ENCODE data around the gene ANO7.

Gene ANO7

GRCh38 chr2:241252778-241253475, 64.5 kb downstream of the ANO7 start:
- no peak overlapping the region for H3K9ac ChIP-seq
- no peak overlapping the region for H3K4me3 ChIP-seq (ENCODE audit: low read depth, low read length)
- no peaks in the 10 kb centered on the region for H3K27me3 ChIP-seq (ENCODE audit: control insufficient read depth, insufficient read depth, low read length)
- H3K36me3 ChIP-seq (ENCODE audit: control insufficient read depth, insufficient read depth, low read length), result no peaks in the 10 kb centered on the region
- H3K9me3 ChIP-seq (ENCODE audit: control insufficient read depth, low read length), result no peaks in the 10 kb centered on the region
- H3K4me1 ChIP-seq, result no peaks in the 10 kb centered on the region
- no peak overlapping the region for H3K4me2 ChIP-seq (ENCODE audit: low read length)
- TF ChIP-seq CTCF (IDR thresholded peaks at IDR 0.05), result no peak
- H2AFZ ChIP-seq, result no peak overlapping the region
- no peak overlapping the region for H3K27ac ChIP-seq
- peaks cover 30% of the 10 kb centered on the region for H3K79me2 ChIP-seq

GRCh38 chr2:241254904-241255351, 66.5 kb downstream of the ANO7 start:
- H2AFZ ChIP-seq, result no peak overlapping the region
- no peak overlapping the region for H3K4me3 ChIP-seq (ENCODE audit: low read depth, low read length)
- no peaks in the 10 kb centered on the region for H3K27me3 ChIP-seq (ENCODE audit: control insufficient read depth, insufficient read depth, low read length)
- no peaks in the 10 kb centered on the region for H3K36me3 ChIP-seq (ENCODE audit: control insufficient read depth, insufficient read depth, low read length)
- H3K79me2 ChIP-seq, result peaks cover 22% of the 10 kb centered on the region
- H3K27ac ChIP-seq, result no peak overlapping the region
- TF ChIP-seq CTCF (IDR thresholded peaks at IDR 0.05), result no peak
- H3K9me3 ChIP-seq (ENCODE audit: control insufficient read depth, low read length), result no peaks in the 10 kb centered on the region
- no peak overlapping the region for H3K9ac ChIP-seq
- H3K4me1 ChIP-seq, result no peaks in the 10 kb centered on the region
- no peak overlapping the region for H3K4me2 ChIP-seq (ENCODE audit: low read length)

- Histone ChIP-seq H3K4me3 (ENCODE audit: low read depth, low read length) (no peak overlapping the region), H2AFZ (no peak overlapping the region), H3K27me3 (ENCODE audit: control insufficient read depth, insufficient read depth, low read length) (no peaks in the 10 kb centered on the region), H3K79me2 (peaks cover 18% of the 10 kb centered on the region), H3K4me1 (no peaks in the 10 kb centered on the region), H3K36me3 (ENCODE audit: control insufficient read depth, insufficient read depth, low read length) (no peaks in the 10 kb centered on the region), H3K9me3 (ENCODE audit: control insufficient read depth, low read length) (no peaks in the 10 kb centered on the region), H3K27ac (no peak overlapping the region), H3K9ac (no peak overlapping the region), H3K4me2 (ENCODE audit: low read length) (no peak overlapping the region)
- TF ChIP-seq CTCF (IDR thresholded peaks at IDR 0.05), result no peak
Measured at GRCh38 chr2:241255542-241256167, 67.2 kb downstream of the ANO7 start.

- H3K36me3 ChIP-seq (ENCODE audit: control insufficient read depth, insufficient read depth, low read length), result no peaks in the 10 kb centered on the region
- H3K9ac ChIP-seq, result no peak overlapping the region
- no peak overlapping the region for H3K27ac ChIP-seq
- no peaks in the 10 kb centered on the region for H3K27me3 ChIP-seq (ENCODE audit: control insufficient read depth, insufficient read depth, low read length)
- peaks cover 18% of the 10 kb centered on the region for H3K79me2 ChIP-seq
- no peak overlapping the region for H3K4me3 ChIP-seq (ENCODE audit: low read depth, low read length)
- H2AFZ ChIP-seq, result no peak overlapping the region
- no peak for TF ChIP-seq CTCF (IDR thresholded peaks at IDR 0.05)
- no peak overlapping the region for H3K4me2 ChIP-seq (ENCODE audit: low read length)
- H3K4me1 ChIP-seq, result no peaks in the 10 kb centered on the region
- H3K9me3 ChIP-seq (ENCODE audit: control insufficient read depth, low read length), result no peaks in the 10 kb centered on the region
Measured at GRCh38 chr2:241256168-241256545, 67.7 kb downstream of the ANO7 start.

All from parathyroid adenoma (tissue), 2 donors.